ENCODE results near the gene KISS1R.

KISS1R gene

DNA sequence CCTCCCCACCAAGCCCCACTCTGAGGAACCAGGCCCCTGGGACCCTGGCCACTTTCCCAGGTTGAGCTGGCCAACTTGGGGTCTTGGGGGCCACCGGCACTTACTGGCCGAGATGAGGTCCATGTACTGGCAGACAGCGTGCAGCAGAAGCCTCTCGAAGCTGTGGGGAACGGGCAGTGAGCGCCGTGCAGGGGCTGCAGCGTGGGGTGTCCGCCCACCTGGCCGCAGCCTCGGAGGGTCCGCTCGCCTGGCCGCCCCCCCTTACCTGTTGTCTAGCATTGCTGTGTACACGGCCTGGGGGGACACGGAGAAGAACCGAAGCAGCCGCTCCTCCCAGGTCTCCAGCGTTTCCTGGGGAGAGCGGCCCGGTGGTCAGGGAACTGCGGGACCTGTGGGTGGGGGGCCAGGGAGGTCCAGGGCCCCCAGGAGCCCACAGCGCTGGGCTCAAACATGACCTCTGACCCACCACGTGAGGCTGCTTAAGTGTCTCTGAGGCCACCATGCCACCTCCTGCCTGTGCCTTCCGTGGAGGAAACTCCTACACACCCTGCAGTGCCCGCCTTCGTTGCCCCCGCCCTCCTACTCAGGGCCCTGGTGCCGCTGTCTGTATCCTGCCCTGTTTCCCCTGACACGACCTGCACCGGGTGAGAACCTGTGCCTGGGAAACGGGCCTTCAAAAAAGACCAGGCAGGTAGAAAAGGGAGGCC is 17.6 kb upstream of the KISS1R start:
- DNase-seq (ENCODE audit: low spot score), result no peak

GRCh38 chr19:900043-900301 is 17.2 kb upstream of the KISS1R start:
- DNase-seq (ENCODE audit: low spot score), result no peak

GRCh38 chr19:900302-901111 is 16.6 kb upstream of the KISS1R start:
- DNase-seq (ENCODE audit: low spot score), result no peak

DNA sequence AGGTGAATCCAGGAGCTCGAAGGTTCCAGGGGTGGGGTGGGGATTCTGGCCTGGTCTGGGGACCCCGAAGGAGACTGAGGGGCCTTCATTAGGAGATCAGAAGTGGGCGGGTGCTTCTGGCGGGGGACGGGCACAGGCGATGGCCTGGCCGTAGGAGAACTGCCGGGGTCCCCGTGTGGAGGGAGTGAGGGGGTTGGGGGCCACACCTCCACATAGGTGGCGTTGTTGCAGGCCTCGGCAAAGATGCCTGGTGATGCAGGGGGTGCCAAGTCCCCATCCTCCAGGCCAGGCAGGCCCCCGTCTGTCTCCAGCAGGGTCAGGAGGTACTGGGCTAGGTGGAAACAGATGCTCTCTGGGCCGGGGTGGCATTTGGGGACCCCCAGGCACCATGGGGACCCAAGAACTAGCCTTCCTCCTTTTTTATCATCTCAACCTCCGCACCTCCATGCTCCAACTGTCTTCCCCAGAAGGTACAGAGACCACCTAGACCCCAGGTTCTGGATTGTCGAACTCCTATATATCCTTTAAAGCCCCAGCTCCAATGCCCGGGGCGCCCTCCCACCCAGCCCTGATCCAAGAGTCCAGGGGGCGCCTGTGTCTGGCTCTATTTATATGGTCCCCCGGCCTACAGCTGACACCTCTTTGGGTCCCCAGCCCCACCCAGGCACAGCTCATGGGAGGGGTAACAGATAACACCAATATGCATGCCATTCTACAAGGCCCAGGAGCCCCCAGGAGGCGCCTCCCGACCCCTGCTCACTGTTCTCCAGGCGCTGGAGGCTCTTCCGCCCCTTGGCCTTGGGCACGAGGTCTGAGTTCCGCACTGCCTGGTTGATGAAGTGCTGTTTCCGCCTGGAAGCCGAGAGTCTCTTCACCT is 15.7 kb upstream of the KISS1R start:
- no peak for DNase-seq (ENCODE audit: low spot score)

- DNase-seq (ENCODE audit: low spot score), result no peak
Measured at GRCh38 chr19:902093-902370, 15.1 kb upstream of the KISS1R start.

GRCh38 chr19:902446-903226 is 14.5 kb upstream of the KISS1R start:
- DNase-seq (ENCODE audit: low spot score), result no peak

GRCh38 chr19:903266-903797 is 13.8 kb upstream of the KISS1R start:
- DNase-seq (ENCODE audit: low spot score), result no peak

GRCh38 chr19:904545-904944 is 12.6 kb upstream of the KISS1R start:
- DNase-seq (ENCODE audit: low spot score), result no peak

- DNase-seq (ENCODE audit: low spot score), result no peak
Measured at GRCh38 chr19:906480-906879, 10.7 kb upstream of the KISS1R start.

DNA sequence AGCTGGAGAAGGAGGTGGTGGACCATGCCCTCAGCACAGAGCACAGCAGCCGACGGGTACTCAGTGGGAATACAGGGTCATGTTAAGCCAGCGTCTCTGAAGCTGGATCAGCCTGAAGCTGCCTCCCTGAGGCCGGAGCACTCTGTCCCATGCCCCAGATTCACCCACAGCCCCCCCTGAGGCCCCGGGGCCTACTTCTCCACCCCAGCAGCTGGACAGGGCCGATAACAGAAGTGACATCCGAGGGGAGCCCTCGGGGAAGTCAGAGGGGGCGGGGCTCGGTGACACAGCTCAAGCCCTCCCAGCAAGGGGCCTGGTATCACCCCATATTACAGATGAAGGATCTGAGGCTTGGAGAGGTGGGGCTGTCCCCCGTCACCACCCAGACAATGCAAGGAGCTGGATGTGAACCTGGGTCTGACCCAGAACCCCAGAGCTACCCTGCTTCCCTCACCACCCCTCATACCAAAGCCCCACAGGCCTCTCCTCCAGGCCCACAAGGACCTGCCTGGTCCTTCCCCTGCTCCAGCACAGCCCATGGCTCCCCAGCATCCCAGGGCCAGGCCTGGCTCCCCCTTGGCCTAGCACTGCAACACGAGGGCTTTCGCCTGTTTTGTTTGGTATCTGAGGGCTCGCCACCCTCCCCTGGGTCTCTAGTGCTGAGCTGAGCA is 9.8 kb upstream of the KISS1R start:
- DNase-seq (ENCODE audit: low spot score), result no peak

GRCh38 chr19:911197-912033 is 5.7 kb upstream of the KISS1R start:
- no peak for DNase-seq (ENCODE audit: low spot score)

- DNase-seq (ENCODE audit: low spot score), result no peak
Measured at GRCh38 chr19:912181-913079, 4.7 kb upstream of the KISS1R start.

GRCh38 chr19:913080-913748 is 3.9 kb upstream of the KISS1R start, which contains the start of gene R3HDM4:
Gene R3HDM4 (minus strand): TSS chr19:913219. CDS start chr19:913157, 62 bp downstream.
- DNase-seq (ENCODE audit: low spot score), result peak; percentile 89

DNA sequence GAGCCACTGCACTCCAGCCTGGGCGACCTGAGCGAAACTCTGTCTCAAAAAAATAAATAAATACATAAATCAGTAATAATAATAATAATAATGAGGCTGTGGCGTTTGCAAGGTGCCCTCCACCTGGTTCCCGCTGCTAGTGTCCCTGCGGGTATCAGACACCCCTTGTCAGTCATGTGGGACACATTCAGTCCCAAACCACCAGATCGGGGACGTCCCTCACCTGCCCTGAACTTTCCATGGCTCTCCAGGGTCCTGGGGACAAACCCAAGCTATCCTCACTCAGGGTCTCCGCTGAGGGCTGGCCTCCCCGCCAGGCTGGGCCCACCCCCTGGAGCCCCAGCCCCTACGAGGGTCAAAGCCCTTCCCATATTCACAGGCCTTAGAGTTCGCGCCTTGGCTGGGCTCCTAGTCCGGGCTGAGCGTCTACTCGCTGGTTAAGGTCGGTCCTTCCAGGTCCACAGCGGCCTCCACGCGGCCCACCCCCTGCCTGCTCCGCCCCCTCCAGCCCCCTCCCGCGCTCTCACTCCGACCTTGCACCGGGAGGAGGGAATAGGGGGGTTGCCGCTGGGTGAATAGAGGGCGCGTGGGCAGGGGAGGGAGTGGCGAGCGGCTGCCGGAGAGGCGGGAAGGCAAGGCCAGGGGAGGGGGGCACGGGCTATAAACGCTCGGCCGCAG is 349 bp upstream of the KISS1R start:
- no peak for DNase-seq (ENCODE audit: low spot score)

DNA sequence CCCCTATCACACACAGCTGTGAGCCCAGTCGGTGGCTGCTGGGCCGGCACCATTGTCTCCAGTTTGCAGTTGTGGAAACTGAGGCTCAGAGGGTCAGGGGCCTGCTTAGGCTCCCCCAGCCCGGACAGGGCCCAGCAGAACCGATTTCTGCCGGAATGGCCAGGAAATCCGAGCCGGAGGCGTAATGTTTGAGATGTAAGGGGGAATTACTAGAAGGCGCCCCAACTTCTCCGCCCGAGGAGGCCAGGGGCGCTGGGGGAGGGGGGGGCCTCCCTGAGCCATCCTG is 962 bp downstream of the KISS1R start:
- DNase-seq (ENCODE audit: low spot score), result no peak

DNA sequence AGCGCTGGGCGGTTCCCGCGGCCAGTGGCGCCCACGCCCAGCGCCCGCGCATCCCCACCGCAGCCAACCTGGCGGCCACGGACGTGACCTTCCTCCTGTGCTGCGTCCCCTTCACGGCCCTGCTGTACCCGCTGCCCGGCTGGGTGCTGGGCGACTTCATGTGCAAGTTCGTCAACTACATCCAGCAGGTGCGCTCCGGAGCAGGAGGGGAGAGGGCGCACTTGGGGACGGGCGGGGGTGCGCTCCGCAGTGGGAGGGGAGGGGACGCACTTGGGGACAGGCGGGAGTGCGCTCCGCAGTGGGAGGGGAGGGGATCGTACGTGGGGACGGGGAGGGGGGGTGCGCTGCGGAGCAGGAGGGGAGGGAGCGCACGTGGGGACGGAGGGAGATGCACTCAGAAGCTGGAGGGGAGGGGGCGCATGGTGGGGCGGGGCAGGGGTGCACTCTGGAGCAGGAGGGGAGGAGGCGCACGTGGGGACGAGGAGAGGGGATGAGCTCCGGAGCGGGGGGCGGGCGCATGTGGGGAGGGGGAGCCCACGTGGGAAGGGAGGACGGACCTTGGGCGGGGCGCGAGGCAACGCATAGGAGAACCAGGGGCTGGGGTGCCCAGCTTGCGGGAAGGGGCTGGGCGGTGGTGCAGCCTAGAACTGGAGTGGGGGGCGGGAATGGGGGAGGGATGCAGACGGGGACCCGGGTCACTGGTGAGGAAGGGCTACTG is 1.5 kb downstream of the KISS1R start:
- DNase-seq (ENCODE audit: low spot score), result no peak

DNA sequence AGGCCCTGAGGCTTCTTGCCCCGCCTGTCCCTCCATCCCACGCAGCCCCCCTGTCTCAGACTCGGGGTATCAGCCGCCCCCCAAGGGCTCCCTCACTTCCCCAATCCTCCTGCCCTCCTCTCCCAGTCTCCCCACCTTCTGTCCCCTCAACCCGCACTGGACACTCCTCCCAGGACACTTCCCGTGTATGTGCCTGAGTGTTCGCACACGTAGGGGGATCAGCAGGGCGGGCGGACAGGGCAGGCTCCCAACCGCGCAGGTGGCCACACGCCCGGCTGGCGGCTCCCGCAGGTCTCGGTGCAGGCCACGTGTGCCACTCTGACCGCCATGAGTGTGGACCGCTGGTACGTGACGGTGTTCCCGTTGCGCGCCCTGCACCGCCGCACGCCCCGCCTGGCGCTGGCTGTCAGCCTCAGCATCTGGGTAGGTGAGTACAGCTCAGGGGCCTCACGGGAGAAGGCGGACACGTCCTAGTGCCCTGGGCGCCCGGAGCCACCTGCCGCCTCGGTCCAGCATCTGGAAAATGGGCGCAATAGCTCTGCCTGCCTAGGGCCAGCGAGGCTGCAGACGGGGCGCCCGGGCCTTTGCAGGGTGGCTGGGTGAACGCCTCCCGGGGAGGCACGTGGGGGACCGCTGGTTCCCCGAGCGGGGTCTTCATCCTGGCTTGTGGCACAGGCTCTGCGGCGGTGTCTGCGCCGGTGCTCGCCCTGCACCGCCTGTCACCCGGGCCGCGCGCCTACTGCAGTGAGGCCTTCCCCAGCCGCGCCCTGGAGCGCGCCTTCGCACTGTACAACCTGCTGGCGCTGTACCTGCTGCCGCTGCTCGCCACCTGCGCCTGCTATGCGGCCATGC is 2.3 kb downstream of the KISS1R start:
- DNase-seq (ENCODE audit: low spot score), result no peak

All from left forelimb (tissue), 1 donor.